H9 (cell line): Measurements from ENCODE around the gene PSMD5. TPM values are rescaled to one million over a fixed set of nuclear protein-coding genes. Genes with fewer than 3 reads are reported as not detected.

Experiments used
- DNase-seq: peaks from one replicate; pipeline ENCODE4 v3.0.0-alpha.2; 2017
- H2AFZ ChIP-seq: one replicate; pipeline ENCODE4 v1.6.1; 2013; ENCODE audit warnings: mild to moderate bottlenecking, low read length, control low read depth, moderate library complexity
- H2AK5ac ChIP-seq: 2 replicates; pipeline ENCODE4 v1.6.1; 2013; ENCODE audit warnings: low read length, control low read depth, mixed read lengths; ENCODE audit not compliant: insufficient read length
- H2BK120ac ChIP-seq: one replicate; pipeline ENCODE4 v1.6.1; 2013; ENCODE audit warnings: low read depth, mild to moderate bottlenecking, low read length, control low read depth, inconsistent platforms; ENCODE audit not compliant: poor library complexity, severe bottlenecking
- H2BK12ac ChIP-seq: 2 replicates; pipeline ENCODE4 v1.6.1; 2013; ENCODE audit warnings: low read length, control low read depth, mixed read lengths, low read depth; ENCODE audit not compliant: insufficient read length
- H2BK15ac ChIP-seq: 2 replicates; pipeline ENCODE4 v1.6.1; 2013; ENCODE audit warnings: low read depth, low read length, control low read depth
- H2BK20ac ChIP-seq: one replicate; pipeline ENCODE4 v1.6.1; 2013; ENCODE audit warnings: low read depth, mild to moderate bottlenecking, low read length, control low read depth, inconsistent platforms; ENCODE audit not compliant: poor library complexity, severe bottlenecking
- H2BK5ac ChIP-seq: 2 replicates; pipeline ENCODE4 v1.6.1; 2013; ENCODE audit warnings: low read length, control low read depth, mixed read lengths; ENCODE audit not compliant: insufficient read length
- H3K14ac ChIP-seq: 2 replicates; pipeline ENCODE4 v1.6.1; 2013; ENCODE audit warnings: low read length, control low read depth; ENCODE audit not compliant: insufficient read depth
- H3K18ac ChIP-seq: 2 replicates; pipeline ENCODE4 v1.6.1; 2013; ENCODE audit warnings: low read depth, mild to moderate bottlenecking, mixed read lengths, low read length, control low read depth; ENCODE audit not compliant: insufficient read length
- H3K23ac ChIP-seq: 2 replicates; pipeline ENCODE4 v1.6.1; 2013; ENCODE audit warnings: low read length, control low read depth, mixed read lengths, low read depth; ENCODE audit not compliant: insufficient read length
- H3K23me2 ChIP-seq: 2 replicates; pipeline ENCODE4 v1.6.1; 2013; ENCODE audit warnings: low read depth, mild to moderate bottlenecking, mixed read lengths, low read length, control low read depth; ENCODE audit not compliant: insufficient read length, poor library complexity, severe bottlenecking
- H3K27ac ChIP-seq: 2 replicates; pipeline ENCODE4 v1.5.1; 2013; ENCODE audit warnings: low read length, control low read depth, mixed read lengths, low read depth; ENCODE audit not compliant: insufficient read length
- H3K27me3 ChIP-seq: 2 replicates; pipeline ENCODE4 v1.6.1; 2013; ENCODE audit warnings: low read length, control low read depth, inconsistent platforms; ENCODE audit not compliant: insufficient read depth
- H3K4ac ChIP-seq: 2 replicates; pipeline ENCODE4 v1.6.1; 2013; ENCODE audit warnings: low read depth, mild to moderate bottlenecking, control low read depth, inconsistent platforms, low read length, moderate library complexity
- H3K4me1 ChIP-seq: 2 replicates; pipeline ENCODE4 v1.6.1; 2013; ENCODE audit warnings: low read length, control low read depth, inconsistent platforms; ENCODE audit not compliant: insufficient read depth
- H3K4me2 ChIP-seq: 2 replicates; pipeline ENCODE4 v1.6.1; 2013; ENCODE audit warnings: low read length, control low read depth, mixed read lengths; ENCODE audit not compliant: insufficient read length, insufficient read depth
- H3K56ac ChIP-seq: 2 replicates; pipeline ENCODE4 v1.6.1; 2013; ENCODE audit warnings: low read depth, mild to moderate bottlenecking, mixed read lengths, low read length, control low read depth; ENCODE audit not compliant: insufficient read length
- H3K79me1 ChIP-seq: 2 replicates; pipeline ENCODE4 v1.6.1; 2013; ENCODE audit warnings: low read depth, mild to moderate bottlenecking, moderate library complexity, low read length, control low read depth, inconsistent platforms; ENCODE audit not compliant: insufficient read depth, poor library complexity, severe bottlenecking
- H3K79me2 ChIP-seq: 2 replicates; pipeline ENCODE4 v1.6.1; 2013; ENCODE audit warnings: low read length, control low read depth, inconsistent platforms; ENCODE audit not compliant: insufficient read depth
- H3K9ac ChIP-seq: 2 replicates; pipeline ENCODE4 v1.6.1; 2013; ENCODE audit warnings: low read length, control low read depth, mixed read lengths; ENCODE audit not compliant: insufficient read length; ENCODE audit errors: extremely low read depth
- H3K9me3 ChIP-seq: one replicate; pipeline ENCODE4 v1.6.1; 2013; ENCODE audit warnings: low read depth, low read length, inconsistent platforms; ENCODE audit not compliant: control insufficient read depth
- H3T11ph ChIP-seq: one replicate; pipeline ENCODE4 v1.6.1; 2013; ENCODE audit warnings: mild to moderate bottlenecking, low read length, control low read depth, inconsistent platforms
- H4K20me1 ChIP-seq: one replicate; pipeline ENCODE4 v1.6.1; 2013; ENCODE audit not compliant: control insufficient read depth, insufficient read length, insufficient read depth
- H4K5ac ChIP-seq: 2 replicates; pipeline ENCODE4 v1.6.1; 2013; ENCODE audit warnings: low read depth, mild to moderate bottlenecking, mixed read lengths, low read length, control low read depth; ENCODE audit not compliant: insufficient read length
- H4K8ac ChIP-seq: replicated peaks from 2 replicates; pipeline ENCODE4 v1.6.1; 2013; ENCODE audit warnings: low read length, control low read depth, mixed read lengths, low read depth; ENCODE audit not compliant: insufficient read length
- H4K91ac ChIP-seq: 2 replicates; pipeline ENCODE4 v1.6.1; 2013; ENCODE audit warnings: low read depth, mild to moderate bottlenecking, moderate library complexity, mixed read lengths, low read length, control low read depth; ENCODE audit not compliant: insufficient read length
- H3K27ac Mint-ChIP-seq, 3 experiments: 2 replicates in 2 of 3; 3 replicates in 1 of 3; pipeline ENCODE4 v1.8.0; 2020 to 2021; ENCODE audit warnings: mixed read lengths in 3 of 3, mild to moderate bottlenecking in 1 of 3, moderate library complexity in 1 of 3
- H3K27me3 Mint-ChIP-seq: 2 replicates; pipeline ENCODE4 v1.8.0; 2021; ENCODE audit warnings: low read depth, mild to moderate bottlenecking, moderate library complexity, mixed read lengths
- H3K36me3 Mint-ChIP-seq, 3 experiments: 2 replicates in 2 of 3; 3 replicates in 1 of 3; pipeline ENCODE4 v1.8.0; 2020 to 2021; ENCODE audit warnings: low read depth in 3 of 3, mixed read lengths in 3 of 3; ENCODE audit not compliant: insufficient read depth in 1 of 3
- H3K4me1 Mint-ChIP-seq, 2 experiments: 2 replicates each; pipeline ENCODE4 v1.8.0; 2020; ENCODE audit warnings: mixed read lengths in 2 of 2
- H3K4me3 Mint-ChIP-seq, 2 experiments: 2 replicates in 1 of 2; 3 replicates in 1 of 2; pipeline ENCODE4 v1.8.0; 2020 to 2021; ENCODE audit warnings: mild to moderate bottlenecking in 2 of 2, mixed read lengths in 2 of 2, moderate library complexity in 1 of 2
- H3K9me3 Mint-ChIP-seq, 2 experiments: 2 replicates in 1 of 2; 3 replicates in 1 of 2; pipeline ENCODE4 v1.8.0; 2020; ENCODE audit warnings: mild to moderate bottlenecking in 2 of 2, mixed read lengths in 2 of 2, moderate library complexity in 1 of 2
- CTCF ChIP-seq: fragments of 200-600 bp; sonication (generic); conservative IDR thresholded peaks from 3 replicates; pipeline ENCODE4 v1.8.0; 2021; ENCODE audit warnings: antibody characterized with exemption, mild to moderate bottlenecking
- total RNA-seq: library from RNA; stranded (reverse); gene quantifications from 2 replicates; pipeline ENCODE4 v1.2.1, GENCODE V29; 2021

The PSMD5 gene
- total RNA-seq, 1 experiment from 2014 or later = 64.9 TPM

GRCh38 chr9:120845255-120845654 is 2.5 kb upstream of the PSMD5 start:
- no peak overlapping the region for H3K18ac ChIP-seq
- no peak overlapping the region for H2AK5ac ChIP-seq
- no peak overlapping the region for H3K14ac ChIP-seq
- H2BK5ac ChIP-seq = no peak overlapping the region
- H4K91ac ChIP-seq = no peak overlapping the region
- no peak for TF ChIP-seq CTCF
- no peak overlapping the region for H3K27ac Mint-ChIP-seq
- H3K4me2 ChIP-seq = no peak overlapping the region
- no peak overlapping the region for H3K9ac ChIP-seq
- H4K8ac ChIP-seq = no peak overlapping the region
- DNase-seq = no peak
- no peak overlapping the region for H3K4ac ChIP-seq
- H3K27ac ChIP-seq = no peak overlapping the region
- no peaks in the 10 kb centered on the region for H3K27me3 ChIP-seq
- H2AFZ ChIP-seq = no peak overlapping the region
- H4K20me1 ChIP-seq = no peaks in the 10 kb centered on the region
- peaks cover 2% of the 10 kb centered on the region; the same call in 1 of the 2 replicates for H3K79me2 ChIP-seq
- H2BK20ac ChIP-seq = no peak overlapping the region
- no peak overlapping the region for H3K56ac ChIP-seq
- H3K9me3 Mint-ChIP-seq = peaks cover 2 to 14% of the 10 kb centered on the region in 2 experiments; a peak in 4 of 5 replicates
- no peaks in the 10 kb centered on the region for H3K9me3 ChIP-seq
- peaks cover 7% of the 10 kb centered on the region; the same call in 1 of the 2 replicates for H3K4me1 ChIP-seq
- H3K23me2 ChIP-seq = peaks cover 12% of the 10 kb centered on the region
- no peak overlapping the region for H3K23ac ChIP-seq
- H3K4me3 Mint-ChIP-seq = no peak overlapping the region
- no peak overlapping the region for H3T11ph ChIP-seq
- no peaks in the 10 kb centered on the region for H3K27me3 Mint-ChIP-seq
- H3K36me3 Mint-ChIP-seq = peaks cover 0 to 32% (median 10%) of the 10 kb centered on the region in 3 experiments; a peak in 4 of 7 replicates
- no peak overlapping the region for H4K5ac ChIP-seq
- no peak overlapping the region for H2BK120ac ChIP-seq
- no peak overlapping the region for H2BK12ac ChIP-seq
- H3K4me1 Mint-ChIP-seq = peaks cover 26 to 28% of the 10 kb centered on the region in 2 experiments
- no peak overlapping the region for H2BK15ac ChIP-seq
- H3K79me1 ChIP-seq = no peaks in the 10 kb centered on the region
